ENCODE measurements around the gene PLEKHA7. TPM values are rescaled to one million over a fixed set of nuclear protein-coding genes. Genes with fewer than 3 reads are reported as not detected.

The PLEKHA7 gene
- total and polyA plus RNA-seq, 2 of the 8 experiments (the other 6 are each of a cell fraction or from before 2014, with no cell fraction given) = 11.4 to 25.6 TPM

DNA sequence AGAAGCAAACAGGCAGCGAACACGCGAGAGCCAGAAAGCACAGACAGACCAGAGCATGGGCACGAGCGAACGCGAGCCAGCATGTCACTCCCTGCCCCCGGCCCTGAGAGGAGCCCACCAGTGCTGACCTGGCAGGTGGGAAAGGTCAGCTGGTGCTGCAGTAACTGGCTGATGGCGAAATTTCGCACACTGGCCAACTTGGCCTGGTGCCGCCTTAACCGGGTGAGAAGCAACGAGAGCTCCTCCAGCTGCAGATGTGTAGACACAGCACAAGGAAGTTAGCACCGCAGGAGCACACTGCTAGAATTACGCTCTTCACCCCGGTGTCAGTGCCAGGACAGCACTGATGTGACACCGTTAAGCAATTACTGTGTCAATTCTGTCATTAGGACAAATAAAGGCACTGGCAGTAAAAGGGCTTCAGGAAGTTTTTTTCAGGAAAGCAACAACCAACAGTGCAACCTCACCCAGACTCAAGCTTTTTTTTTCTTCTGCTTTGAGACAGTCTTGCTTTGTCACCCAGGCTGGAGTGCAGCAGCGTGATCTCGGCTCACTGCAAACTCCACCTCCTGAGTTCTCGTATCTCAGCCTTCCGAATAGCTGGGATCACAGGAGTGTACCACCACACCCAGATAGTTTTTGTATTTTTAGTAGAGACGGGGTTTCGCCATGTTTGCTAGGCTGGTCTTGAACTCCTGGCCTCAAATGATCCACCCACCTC is 199.0 kb downstream of the PLEKHA7 start:
- no peak overlapping the region for H3K56ac ChIP-seq (replicated peaks; ENCODE audit: insufficient read length, low read depth, low read length)
- H3K9me3 ChIP-seq (ENCODE audit: insufficient read depth in 2 of 2, low read depth in 1 of 2, low read length in 1 of 2) = no peaks in the 10 kb centered on the region
- no peak overlapping the region for H3K4ac ChIP-seq (replicated peaks; ENCODE audit: insufficient read length, low read depth, low read length)
- H2AK5ac ChIP-seq (ENCODE audit: low read depth, low read length) = no peak overlapping the region
- H3K27ac ChIP-seq (ENCODE audit: low read depth, low read length) = no peak overlapping the region; the same call in 1 of the 2 replicates
- no peak overlapping the region; the same call in 1 of the 2 replicates for H4K8ac ChIP-seq (ENCODE audit: extremely low read depth, insufficient read depth, low read length)
- DNase-seq (ENCODE audit: low read depth in 1 of 2, low spot score in 2 of 2) = no peak
- no peak overlapping the region for H2AFZ ChIP-seq (ENCODE audit: low read length)
- FAIRE-seq = no peak
- H3K18ac ChIP-seq (ENCODE audit: extremely low read depth, low read length) = peak overlapping the region; percentile 56; the same call in 1 of the 2 replicates
- no peak overlapping the region for H2BK20ac ChIP-seq (ENCODE audit: low read length)
- H2BK5ac ChIP-seq (ENCODE audit: low read depth, low read length) = no peak overlapping the region
- peaks cover 0 to 2% (median under 1%) of the 10 kb centered on the region in 4 experiments; a peak in 1 of 7 replicates for H3K4me1 ChIP-seq (replicated peaks in 1 of 4; ENCODE audit: control insufficient read depth in 3 of 4, insufficient read depth in 4 of 4, low read length in 3 of 4)
- no peaks in the 10 kb centered on the region for H3K79me1 ChIP-seq (ENCODE audit: low read depth, low read length)
- H2BK12ac ChIP-seq (ENCODE audit: low read depth, low read length) = no peak overlapping the region
- no peaks in the 10 kb centered on the region for H4K20me1 ChIP-seq (replicated peaks in 1 of 2; ENCODE audit: control insufficient read depth in 1 of 2, insufficient read depth in 2 of 2, low read length in 2 of 2)
- H2BK120ac ChIP-seq (replicated peaks; ENCODE audit: low read depth, low read length) = no peak overlapping the region
- no peak overlapping the region for H3K23ac ChIP-seq (ENCODE audit: insufficient read length)
- ChIA-PET CTCF (ENCODE audit: partially characterized antibody) (interaction anchor here (0.8 to 9.7 kb wide), 8 partner anchors 12 to 248 kb away, joined by 3 to 100 read pairs (median 6); partner anchors contain the start of gene PLEKHA7), POLR2A (ENCODE audit: partially characterized antibody) (interaction anchor here (1.0 to 1.4 kb wide), 3 partner anchors 13 to 262 kb away, joined by 3 to 4 read pairs (median 3); partner anchors contain the start of gene RPS13)
- H3K4me3 ChIP-seq (ENCODE audit: extremely low read depth in 1 of 4, insufficient read depth in 2 of 4, low read depth in 3 of 4, low read length in 4 of 4) = no peak overlapping the region
- 91% methylated on average over 23 of the region's 23 CpGs; no CpG with 5 or more reads in 1 of the 2 experiments for WGBS, 2 experiments (ENCODE audit: extremely low coverage in 1 of 2, insufficient coverage in 1 of 2, insufficient read length in 1 of 2, insufficient replicate concordance in 2 of 2, low coverage in 1 of 2, low lambda C conversion rate in 2 of 2, missing lambda C conversion rate in 1 of 2)
- H3K23me2 ChIP-seq (ENCODE audit: low read depth, low read length) = no peaks in the 10 kb centered on the region
- no peak overlapping the region for H3K14ac ChIP-seq (ENCODE audit: insufficient read length)
- peaks cover 0 to 11% (median 3%) of the 10 kb centered on the region in 4 experiments; a peak in 6 of 8 replicates for H3K36me3 ChIP-seq (ENCODE audit: control insufficient read depth in 2 of 4, insufficient read depth in 4 of 4, low read length in 3 of 4)
- H4K5ac ChIP-seq (ENCODE audit: insufficient read length, low read depth, low read length) = no peak overlapping the region
- no peak overlapping the region for H3K9ac ChIP-seq (replicated peaks in 1 of 4; ENCODE audit: extremely low read depth in 1 of 4, low read depth in 3 of 4, low read length in 3 of 4)
- no peaks in the 10 kb centered on the region for H3K27me3 ChIP-seq (replicated peaks in 1 of 4; ENCODE audit: control insufficient read depth in 3 of 4, extremely low read depth in 1 of 4, insufficient read depth in 3 of 4, low read length in 3 of 4)
- H2BK15ac ChIP-seq (ENCODE audit: low read length) = no peak overlapping the region
- H3K4me2 ChIP-seq (ENCODE audit: insufficient read depth in 1 of 2, low read depth in 2 of 2, low read length in 2 of 2) = no peak overlapping the region
- H4K91ac ChIP-seq (replicated peaks; ENCODE audit: insufficient read length, low read length) = no peak overlapping the region
- no peaks in the 10 kb centered on the region for H3K79me2 ChIP-seq (ENCODE audit: control insufficient read depth in 1 of 2, insufficient read depth in 2 of 2, low read length in 2 of 2)
- TF ChIP-seq ZNF274 (IDR thresholded peaks at IDR 0.05; ENCODE audit: borderline replicate concordance, extremely low read depth, low read length) = no peak
- no peak for TF ChIP-seq EZH2 (IDR thresholded peaks at IDR 0.05; ENCODE audit: low read depth, low read length, severe bottlenecking)
- no peak for TF ChIP-seq CEBPB (IDR thresholded peaks at IDR 0.05; ENCODE audit: low read depth, low read length)
- no peak for TF ChIP-seq RNF2 (IDR thresholded peaks at IDR 0.05; ENCODE audit: borderline replicate concordance, low read depth, low read length, missing control alignments, poor library complexity, severe bottlenecking)
- no peak for TF ChIP-seq SIX5 (IDR thresholded peaks at IDR 0.05; ENCODE audit: low read depth, low read length)
- no peak for TF ChIP-seq SUZ12 (IDR thresholded peaks at IDR 0.05; ENCODE audit: low read length)
- no peak for TF ChIP-seq POLR2A (IDR thresholded peaks at IDR 0.05; ENCODE audit: control extremely low read depth in 1 of 2, low read depth in 2 of 2, low read length in 2 of 2)
- TF ChIP-seq FOSL1 (IDR thresholded peaks at IDR 0.05; ENCODE audit: insufficient read depth, low read depth, low read length) = no peak
- no peak for TF ChIP-seq CHD2 (IDR thresholded peaks at IDR 0.05; ENCODE audit: low read length)
- no peak for TF ChIP-seq EP300 (IDR thresholded peaks at IDR 0.05; ENCODE audit: borderline replicate concordance in 1 of 2, low read depth in 2 of 2, low read length in 2 of 2)
- no peak for TF ChIP-seq BCL11A (IDR thresholded peaks at IDR 0.05; ENCODE audit: low read depth in 2 of 2, low read length in 2 of 2)
